Cardiac muscle cell (in vitro differentiated cells and primary cell): ENCODE measurements around the gene PHF2. TPM values are rescaled to one million over a fixed set of nuclear protein-coding genes. Genes with fewer than 3 reads are reported as not detected.
A peak's percentile ranks its signal among the peaks of the same experiment; 100 is the strongest.

ENCODE experiments used
- DNase-seq, 2 donors: peaks; one replicate each; pipeline versions ENCODE4 v3.0.0 to v3.0.0-alpha.2; 2010 to 2017; ENCODE audit warnings: low read depth in 1 of 2, low spot score in 1 of 2
- H3K27ac ChIP-seq: fragments of 200-600 bp; sonication (generic); 2 replicates; pipeline ENCODE4 v1.5.1; 2016
- H3K27me3 ChIP-seq: fragments of 200-600 bp; sonication (generic); 2 replicates; pipeline ENCODE4 v1.6.0; 2016; ENCODE audit warnings: control low read depth
- H3K36me3 ChIP-seq: fragments of 200-600 bp; sonication (generic); 2 replicates; pipeline ENCODE4 v1.5.1; 2016; ENCODE audit warnings: control low read depth
- H3K4me1 ChIP-seq: fragments of 200-600 bp; sonication (generic); 2 replicates; pipeline ENCODE4 v1.8.1; 2017; ENCODE audit warnings: low read depth, mild to moderate bottlenecking, mixed run types
- H3K4me3 ChIP-seq: fragments of 200-600 bp; sonication (generic); 2 replicates; pipeline ENCODE4 v1.5.1; 2016; ENCODE audit warnings: mild to moderate bottlenecking
- H3K9me3 ChIP-seq: fragments of 200-600 bp; sonication (generic); 2 replicates; pipeline ENCODE4 v1.5.1; 2017; ENCODE audit warnings: low read depth, mild to moderate bottlenecking, control low read depth
- CTCF ChIP-seq: IDR thresholded peaks from 2 replicates; pipeline ENCODE4 v1.5.1; 2012; ENCODE audit warnings: low read depth, mild to moderate bottlenecking, low read length
- polyA plus RNA-seq: library from polyadenylated mRNA; unstranded; fragments of >200 nt; fragmentation: Nextera tagmentation; extraction: Ambion mirVana; gene quantifications from 2 replicates; pipeline ENCODE4 v1.2.1, GENCODE V29; 2016
- total RNA-seq: library from RNA; depleted of rRNA; stranded (reverse); fragments of >200 nt; gene quantifications from 2 replicates; pipeline ENCODE4 v1.2.3, GENCODE V29; 2016

The PHF2 gene
- total and polyA plus RNA-seq, 2 experiments from 2014 or later: 14.1 to 33.7 TPM

GRCh38 chr9:93536874-93537273 is 39.5 kb upstream of the PHF2 start:
- Histone ChIP-seq H3K27me3 (no peaks in the 10 kb centered on the region), H3K9me3 (no peaks in the 10 kb centered on the region), H3K4me1 (peaks cover 29% of the 10 kb centered on the region), H3K27ac (peak overlapping the region; percentile 66), H3K36me3 (peaks cover 13% of the 10 kb centered on the region), H3K4me3 (no peak overlapping the region)
- no peak for DNase-seq
- TF ChIP-seq CTCF: no peak

- no peak for TF ChIP-seq CTCF
- no peak overlapping the region for H3K4me3 ChIP-seq
- H3K4me1 ChIP-seq: peaks cover 47% of the 10 kb centered on the region
- no peaks in the 10 kb centered on the region for H3K9me3 ChIP-seq
- H3K36me3 ChIP-seq: no peaks in the 10 kb centered on the region
- peak overlapping the region; percentile 60 for H3K27ac ChIP-seq
- DNase-seq: no peak
- H3K27me3 ChIP-seq: no peaks in the 10 kb centered on the region
Observed at GRCh38 chr9:93540305-93540704, 36.1 kb upstream of the PHF2 start.

GRCh38 chr9:93541005-93541404 is 35.4 kb upstream of the PHF2 start:
- no peak for DNase-seq
- peak overlapping the region; percentile 76 for H3K27ac ChIP-seq
- no peaks in the 10 kb centered on the region for H3K27me3 ChIP-seq
- H3K4me3 ChIP-seq: no peak overlapping the region
- TF ChIP-seq CTCF: no peak
- no peaks in the 10 kb centered on the region for H3K9me3 ChIP-seq
- no peaks in the 10 kb centered on the region for H3K36me3 ChIP-seq
- H3K4me1 ChIP-seq: peaks cover 41% of the 10 kb centered on the region

GRCh38 chr9:93541581-93542349 is 34.6 kb upstream of the PHF2 start:
- Histone ChIP-seq H3K4me3 (no peak overlapping the region), H3K27ac (peak overlapping the region; percentile 76), H3K27me3 (no peaks in the 10 kb centered on the region), H3K9me3 (no peaks in the 10 kb centered on the region), H3K36me3 (no peaks in the 10 kb centered on the region), H3K4me1 (peaks cover 34% of the 10 kb centered on the region)
- DNase-seq: no peak
- no peak for TF ChIP-seq CTCF

- Histone ChIP-seq H3K27me3 (no peaks in the 10 kb centered on the region), H3K36me3 (no peaks in the 10 kb centered on the region), H3K9me3 (no peaks in the 10 kb centered on the region), H3K4me1 (peaks cover 33% of the 10 kb centered on the region), H3K27ac (no peak overlapping the region), H3K4me3 (no peak overlapping the region)
- TF ChIP-seq CTCF: no peak
- DNase-seq: no peak
Observed at GRCh38 chr9:93543117-93543516, 33.3 kb upstream of the PHF2 start.
